ENCODE measurements around the gene AIFM3.
A peak's percentile ranks its signal among the peaks of the same experiment; 100 is the strongest.

AIFM3 gene

DNA sequence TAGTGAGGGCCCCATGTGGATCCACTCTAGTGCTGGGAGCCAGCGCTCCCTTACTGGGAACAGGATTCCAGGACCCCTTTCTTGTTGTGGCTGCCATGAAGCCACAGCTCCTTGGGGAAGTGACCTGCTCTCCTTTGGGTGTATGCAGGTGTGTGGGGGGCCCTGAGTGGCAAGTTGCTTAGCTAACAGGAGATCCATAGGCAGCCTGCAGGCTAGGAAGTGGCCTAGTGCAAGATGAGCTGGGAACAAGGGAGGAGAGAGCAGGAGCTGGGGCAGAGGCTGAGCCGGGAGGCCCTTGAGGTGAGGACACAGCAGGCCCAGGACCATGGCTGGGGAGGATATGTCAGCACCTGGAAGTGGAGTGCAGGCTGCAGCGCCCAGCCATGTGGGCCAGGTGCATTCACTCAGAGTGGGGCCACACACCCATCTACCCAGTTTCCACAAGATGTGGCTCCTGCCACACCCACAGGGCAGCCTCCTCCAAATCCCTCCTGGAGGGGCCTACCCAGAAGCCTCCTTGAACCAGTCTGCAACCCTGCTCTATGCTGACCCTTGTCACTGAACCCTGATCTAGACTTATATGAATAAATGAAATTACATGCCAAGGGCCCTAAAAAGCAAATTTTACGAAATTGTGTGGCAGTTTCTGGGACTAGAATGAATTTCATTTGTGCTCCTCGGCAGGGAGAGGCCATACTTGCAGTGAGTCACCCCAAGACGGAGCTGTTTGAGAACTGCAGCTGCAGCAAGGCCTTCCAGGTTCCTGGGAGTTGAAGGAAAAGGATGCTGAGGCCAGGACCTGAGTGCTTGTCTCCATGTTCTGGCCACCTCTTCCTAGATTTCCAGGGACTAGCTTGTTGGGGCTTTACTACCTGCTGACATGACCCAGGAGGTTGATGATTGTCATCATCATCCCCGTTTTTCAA, 31.6 kb downstream of the AIFM3 start:
- H3K4me1 ChIP-seq (ENCODE audit: insufficient read depth, low read length, poor library complexity, severe bottlenecking): peaks cover 17% of the 10 kb centered on the region
- H3K27me3 ChIP-seq (ENCODE audit: insufficient read depth, low read length, poor library complexity, severe bottlenecking): no peaks in the 10 kb centered on the region
- H3K4me3 ChIP-seq (ENCODE audit: low read length, poor library complexity, severe bottlenecking): no peak overlapping the region
- peaks cover 34% of the 10 kb centered on the region for H3K79me2 ChIP-seq (ENCODE audit: insufficient read depth, low read length)
- H3K9ac ChIP-seq (ENCODE audit: low read depth, low read length, poor library complexity, severe bottlenecking): peak overlapping the region; percentile 97
- no peaks in the 10 kb centered on the region for H3K9me2 ChIP-seq (replicated peaks; ENCODE audit: low read depth, low read length)
- H3K4me2 ChIP-seq (ENCODE audit: low read depth, low read length, poor library complexity, severe bottlenecking): no peak overlapping the region
- H3F3A ChIP-seq (ENCODE audit: low read depth): peaks cover 3% of the 10 kb centered on the region
- H2AFZ ChIP-seq (ENCODE audit: low read length): no peak overlapping the region
- TF ChIP-seq, protein P1, sequence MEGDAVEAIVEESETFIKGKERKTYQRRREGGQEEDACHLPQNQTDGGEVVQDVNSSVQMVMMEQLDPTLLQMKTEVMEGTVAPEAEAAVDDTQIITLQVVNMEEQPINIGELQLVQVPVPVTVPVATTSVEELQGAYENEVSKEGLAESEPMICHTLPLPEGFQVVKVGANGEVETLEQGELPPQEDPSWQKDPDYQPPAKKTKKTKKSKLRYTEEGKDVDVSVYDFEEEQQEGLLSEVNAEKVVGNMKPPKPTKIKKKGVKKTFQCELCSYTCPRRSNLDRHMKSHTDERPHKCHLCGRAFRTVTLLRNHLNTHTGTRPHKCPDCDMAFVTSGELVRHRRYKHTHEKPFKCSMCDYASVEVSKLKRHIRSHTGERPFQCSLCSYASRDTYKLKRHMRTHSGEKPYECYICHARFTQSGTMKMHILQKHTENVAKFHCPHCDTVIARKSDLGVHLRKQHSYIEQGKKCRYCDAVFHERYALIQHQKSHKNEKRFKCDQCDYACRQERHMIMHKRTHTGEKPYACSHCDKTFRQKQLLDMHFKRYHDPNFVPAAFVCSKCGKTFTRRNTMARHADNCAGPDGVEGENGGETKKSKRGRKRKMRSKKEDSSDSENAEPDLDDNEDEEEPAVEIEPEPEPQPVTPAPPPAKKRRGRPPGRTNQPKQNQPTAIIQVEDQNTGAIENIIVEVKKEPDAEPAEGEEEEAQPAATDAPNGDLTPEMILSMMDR (conservative IDR thresholded peaks at IDR 0.05; ENCODE audit: low read length): no peak
- TF ChIP-seq EZH2phosphoT487 (IDR thresholded peaks at IDR 0.05; ENCODE audit: borderline replicate concordance): no peak
- H3K9me3 ChIP-seq (ENCODE audit: insufficient read depth, low read depth, low read length): no peaks in the 10 kb centered on the region
- H3K36me3 ChIP-seq (ENCODE audit: insufficient read depth, low read length): no peaks in the 10 kb centered on the region; the same call in 1 of the 2 replicates
- H4K20me1 ChIP-seq (ENCODE audit: insufficient read depth, low read length, poor library complexity, severe bottlenecking): peaks cover 18% of the 10 kb centered on the region

DNA sequence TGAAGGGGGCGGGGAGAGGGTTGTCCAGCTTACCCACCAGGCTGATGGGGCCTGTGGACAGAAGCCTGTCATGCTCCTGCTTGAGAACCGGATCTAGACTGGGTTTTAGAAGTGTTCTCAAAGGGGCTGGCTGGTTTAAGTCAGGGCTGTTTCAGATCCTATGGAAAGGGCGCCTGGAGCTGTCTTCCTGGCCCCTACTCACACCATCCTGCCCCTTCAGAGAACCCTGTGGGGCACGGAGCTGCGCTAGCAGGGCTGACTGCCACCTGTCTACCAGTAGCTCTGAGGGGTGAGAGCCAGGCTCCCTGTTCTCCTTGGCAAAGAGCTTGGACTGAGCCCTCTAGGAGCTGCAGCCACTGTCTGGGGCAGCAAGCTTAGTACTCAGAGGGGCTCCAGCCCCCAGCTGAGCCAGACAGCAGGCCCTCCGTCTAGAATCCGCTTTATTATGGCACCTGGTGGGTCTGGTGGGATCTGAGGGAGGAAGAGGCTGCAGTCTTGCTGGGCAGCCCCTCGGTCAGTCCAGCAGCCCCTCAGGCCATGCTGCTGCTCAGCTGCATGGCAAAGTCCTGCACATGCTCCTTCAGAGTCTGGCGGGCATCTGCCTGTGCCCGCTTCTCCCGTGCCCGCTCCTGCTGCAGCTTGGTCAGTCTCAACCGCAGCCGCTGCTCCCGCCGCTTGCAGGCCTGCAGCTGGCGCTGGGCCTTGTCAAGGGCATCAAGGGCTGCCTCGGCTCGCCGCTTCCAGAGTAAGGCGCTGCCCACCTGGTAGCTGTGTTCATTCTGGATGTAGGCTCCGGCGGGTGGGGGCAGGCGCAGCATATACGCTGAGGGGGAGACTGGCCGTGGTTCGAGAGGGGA, 32.5 kb downstream of the AIFM3 start:
- H2AFZ ChIP-seq (ENCODE audit: low read length): no peak overlapping the region
- peak overlapping the region; percentile 97 for H3K9ac ChIP-seq (ENCODE audit: low read depth, low read length, poor library complexity, severe bottlenecking)
- no peaks in the 10 kb centered on the region for H3K9me3 ChIP-seq (ENCODE audit: insufficient read depth, low read depth, low read length)
- H3K27me3 ChIP-seq (ENCODE audit: insufficient read depth, low read length, poor library complexity, severe bottlenecking): no peaks in the 10 kb centered on the region
- TF ChIP-seq EZH2phosphoT487 (IDR thresholded peaks at IDR 0.05; ENCODE audit: borderline replicate concordance): no peak
- TF ChIP-seq, protein P1 (conservative IDR thresholded peaks at IDR 0.05; ENCODE audit: low read length): no peak
- peaks cover 18% of the 10 kb centered on the region for H4K20me1 ChIP-seq (ENCODE audit: insufficient read depth, low read length, poor library complexity, severe bottlenecking)
- H3K79me2 ChIP-seq (ENCODE audit: insufficient read depth, low read length): peaks cover 34% of the 10 kb centered on the region
- H3K36me3 ChIP-seq (ENCODE audit: insufficient read depth, low read length): no peaks in the 10 kb centered on the region; the same call in 1 of the 2 replicates
- H3K9me2 ChIP-seq (replicated peaks; ENCODE audit: low read depth, low read length): no peaks in the 10 kb centered on the region
- peaks cover 19% of the 10 kb centered on the region for H3K4me1 ChIP-seq (ENCODE audit: insufficient read depth, low read length, poor library complexity, severe bottlenecking)
- peak overlapping the region; percentile 95 for H3K4me3 ChIP-seq (ENCODE audit: low read length, poor library complexity, severe bottlenecking)
- peak overlapping the region; percentile 86 for H3K4me2 ChIP-seq (ENCODE audit: low read depth, low read length, poor library complexity, severe bottlenecking)
- peaks cover 3% of the 10 kb centered on the region for H3F3A ChIP-seq (ENCODE audit: low read depth)

DNA sequence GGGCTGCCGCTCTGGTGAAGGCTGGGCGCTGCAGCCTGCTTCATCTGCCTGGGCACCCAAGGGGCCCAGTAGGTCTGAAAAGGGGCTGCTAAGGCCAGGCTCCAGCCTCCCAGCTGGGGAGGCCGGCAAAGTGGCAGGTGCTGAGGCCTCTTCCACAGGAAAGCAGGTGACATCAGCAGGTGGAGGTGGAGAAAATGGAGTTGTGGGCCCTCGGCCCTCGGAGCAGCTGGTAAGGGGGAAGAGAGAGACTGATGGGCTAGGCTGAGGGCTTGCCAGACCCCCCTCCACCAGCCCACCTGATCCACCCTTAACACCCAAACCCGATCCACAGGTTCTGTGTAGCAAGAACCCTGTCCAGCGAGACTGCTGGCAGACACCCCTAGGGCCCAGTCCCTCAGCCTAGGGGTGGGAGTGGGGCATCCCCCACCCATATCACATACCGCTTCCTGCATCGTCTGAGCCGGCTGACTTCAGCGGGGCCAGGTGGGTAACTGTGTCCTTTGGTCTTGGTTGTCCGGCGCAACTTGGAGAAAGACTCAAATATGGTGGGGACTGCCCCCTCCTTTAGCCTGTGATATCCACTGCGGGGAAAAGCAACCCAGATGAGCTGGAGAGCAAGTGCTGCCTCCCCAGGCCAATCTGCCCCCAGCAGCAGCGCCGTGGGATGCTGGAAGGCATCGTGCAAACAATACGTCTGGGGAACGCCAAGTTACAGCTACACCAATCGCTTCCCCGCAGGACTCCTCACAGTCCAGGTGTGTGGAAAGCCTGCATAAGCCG, 33.3 kb downstream of the AIFM3 start:
- peaks cover 18% of the 10 kb centered on the region for H4K20me1 ChIP-seq (ENCODE audit: insufficient read depth, low read length, poor library complexity, severe bottlenecking)
- H2AFZ ChIP-seq (ENCODE audit: low read length): no peak overlapping the region
- no peak for TF ChIP-seq EZH2phosphoT487 (IDR thresholded peaks at IDR 0.05; ENCODE audit: borderline replicate concordance)
- TF ChIP-seq, protein P1 (conservative IDR thresholded peaks at IDR 0.05; ENCODE audit: low read length): no peak
- no peaks in the 10 kb centered on the region for H3K27me3 ChIP-seq (ENCODE audit: insufficient read depth, low read length, poor library complexity, severe bottlenecking)
- H3K9ac ChIP-seq (ENCODE audit: low read depth, low read length, poor library complexity, severe bottlenecking): peak overlapping the region; percentile 97
- H3K36me3 ChIP-seq (ENCODE audit: insufficient read depth, low read length): no peaks in the 10 kb centered on the region; the same call in 1 of the 2 replicates
- peaks cover 19% of the 10 kb centered on the region for H3K4me1 ChIP-seq (ENCODE audit: insufficient read depth, low read length, poor library complexity, severe bottlenecking)
- H3K79me2 ChIP-seq (ENCODE audit: insufficient read depth, low read length): peaks cover 34% of the 10 kb centered on the region
- H3F3A ChIP-seq (ENCODE audit: low read depth): peaks cover 3% of the 10 kb centered on the region
- no peaks in the 10 kb centered on the region for H3K9me2 ChIP-seq (replicated peaks; ENCODE audit: low read depth, low read length)
- peak overlapping the region; percentile 86 for H3K4me2 ChIP-seq (ENCODE audit: low read depth, low read length, poor library complexity, severe bottlenecking)
- H3K9me3 ChIP-seq (ENCODE audit: insufficient read depth, low read depth, low read length): no peaks in the 10 kb centered on the region
- peak overlapping the region; percentile 95 for H3K4me3 ChIP-seq (ENCODE audit: low read length, poor library complexity, severe bottlenecking)
